Neural cell (in vitro differentiated cells): ENCODE results near the gene PRXL2B.
"Not testable (repeated sequence)": the region's sequence is repeated elsewhere in the genome, so short reads cannot be mapped to it uniquely, and the experiment has no call there.

Experiments
- CTCF ChIP-seq: fragments of 450-650 bp; IDR thresholded peaks from 2 replicates; pipeline ENCODE4 v1.5.1; 2014; ENCODE audit warnings: antibody characterized with exemption, mild to moderate bottlenecking, moderate library complexity; ENCODE audit not compliant: poor library complexity, severe bottlenecking
- POLR2AphosphoS5 ChIP-seq: IDR thresholded peaks from 2 replicates; pipeline ENCODE4 v1.6.1; 2012

DNA sequence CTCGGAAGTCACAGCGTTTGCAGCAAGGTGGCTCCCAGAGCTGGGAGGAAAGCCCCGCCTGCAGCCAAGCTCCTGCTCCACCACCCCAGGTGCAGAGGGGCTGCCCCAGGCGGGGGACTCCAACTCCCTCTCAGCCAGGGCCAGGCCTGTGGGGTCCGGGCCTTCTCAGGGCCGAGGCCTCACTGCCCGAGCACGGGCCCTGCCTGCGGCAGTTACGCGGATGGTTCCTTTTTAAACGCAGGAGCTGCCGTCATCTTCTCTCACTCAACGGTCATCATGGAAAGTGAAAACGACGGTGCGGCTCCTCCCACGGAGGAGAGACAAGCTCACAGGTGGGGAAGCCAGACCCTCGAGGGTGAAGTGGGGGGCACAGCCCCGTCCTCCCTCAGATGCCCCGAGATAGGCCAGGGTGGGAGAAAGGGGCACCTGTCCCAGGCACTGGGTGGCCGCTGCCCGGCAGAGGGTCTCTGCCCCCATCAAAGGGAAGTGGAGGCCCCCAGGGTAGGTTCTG is 9.0 kb upstream of the PRXL2B start:
- TF ChIP-seq CTCF, POLR2AphosphoS5: not testable (repeated sequence)
